HEK293 (cell line): ENCODE results near the gene C1orf210.

ENCODE experiments used
- CTCF ChIA-PET: fragments of 350-600 bp; formaldehyde crosslinking; extraction: SDS; loops from one replicate; lab custom pipeline; 2021; ENCODE audit warnings: antibody characterized with exemption; lab: Yijun Ruan, JAX
- POLR2A ChIA-PET: fragments of 300-600 bp; formaldehyde crosslinking; extraction: SDS; loops from one replicate; lab custom pipeline; 2020; ENCODE audit warnings: antibody characterized with exemption, inconsistent platforms; lab: Yijun Ruan, JAX
- H3K27ac ChIP-seq: fragments of 200-500 bp; sonication (Bioruptor generic); 2 replicates; pipeline ENCODE4 v1.5.1; 2014; ENCODE audit warnings: low read depth, low read length, control low read depth, inconsistent platforms; ENCODE audit errors: extremely low read depth
- H3K36me3 ChIP-seq, 2 experiments: fragments of 200-500 bp in 1 of 2; sonication (Bioruptor generic) in 1 of 2; 1 replicate in 1 of 2; 2 replicates in 1 of 2; pipeline ENCODE4 v1.5.1; 2014 to 2017; ENCODE audit warnings: inconsistent platforms in 2 of 2, low read length in 2 of 2; ENCODE audit not compliant: control insufficient read depth in 2 of 2, insufficient read depth in 1 of 2
- H3K4me1 ChIP-seq: fragments of 200-500 bp; sonication (Bioruptor generic); 2 replicates; pipeline ENCODE4 v1.5.1; 2014; ENCODE audit warnings: mild to moderate bottlenecking, low read length, inconsistent platforms; ENCODE audit not compliant: control insufficient read depth, insufficient read depth
- H3K4me3 ChIP-seq: 2 replicates; pipeline ENCODE4 v1.5.1; 2011; ENCODE audit warnings: low read depth, mild to moderate bottlenecking, control low read depth, low read length, moderate library complexity
- H3K9me3 ChIP-seq: fragments of 200-500 bp; sonication (Bioruptor generic); 2 replicates; pipeline ENCODE4 v1.5.1; 2014; ENCODE audit warnings: low read depth, low read length, inconsistent platforms; ENCODE audit not compliant: control insufficient read depth, insufficient read depth
- EGR2 ChIP-seq: fragments of 450-650 bp; formaldehyde crosslinking; IDR thresholded peaks from 2 replicates; pipeline ENCODE4 v1.5.1; 2016; ENCODE audit warnings: low read depth, missing biosample characterization, missing genetic modification characterization
- KLF16 ChIP-seq: fragments of 450-650 bp; formaldehyde crosslinking; IDR thresholded peaks from 2 replicates; pipeline ENCODE4 v1.5.1; 2017; ENCODE audit warnings: missing biosample characterization, missing genetic modification characterization
- MEIS1 ChIP-seq: sonication (generic); formaldehyde crosslinking; IDR thresholded peaks from 2 replicates; pipeline ENCODE4 v1.8.1; 2022; ENCODE audit warnings: missing genetic modification reagents, mild to moderate bottlenecking, borderline replicate concordance
- SCRT1 ChIP-seq: fragments of 450-650 bp; formaldehyde crosslinking; IDR thresholded peaks from 2 replicates; pipeline ENCODE4 v1.5.1; 2016; ENCODE audit warnings: missing biosample characterization, missing genetic modification characterization, borderline replicate concordance
- SETDB1 ChIP-seq: IDR thresholded peaks from one replicate; pipeline ENCODE4 v1.6.1; 2017; ENCODE audit warnings: mild to moderate bottlenecking, low read length, moderate library complexity, mixed read lengths; ENCODE audit not compliant: insufficient read length
- ZNF146 ChIP-seq: fragments of 450-650 bp; formaldehyde crosslinking; IDR thresholded peaks from 2 replicates; pipeline ENCODE4 v1.5.1; 2016; ENCODE audit warnings: missing biosample characterization, missing genetic modification characterization
- ZNF174 ChIP-seq: fragments of 450-650 bp; formaldehyde crosslinking; IDR thresholded peaks from 2 replicates; pipeline ENCODE4 v1.5.0; 2017; ENCODE audit warnings: missing biosample characterization, mild to moderate bottlenecking, missing genetic modification characterization
- ZNF530 ChIP-seq: fragments of 450-650 bp; formaldehyde crosslinking; IDR thresholded peaks from 2 replicates; pipeline ENCODE4 v1.5.1; 2016; ENCODE audit warnings: low read depth, missing biosample characterization, missing genetic modification characterization
- ZNF561 ChIP-seq: fragments of 450-650 bp; IDR thresholded peaks from 2 replicates; pipeline ENCODE4 v1.5.1; 2018; ENCODE audit warnings: missing biosample characterization, missing genetic modification characterization, borderline replicate concordance
- ZNF571 ChIP-seq: fragments of 450-650 bp; formaldehyde crosslinking; IDR thresholded peaks from 2 replicates; pipeline ENCODE4 v1.5.0; 2017; ENCODE audit warnings: missing biosample characterization, missing genetic modification characterization
- ZNF654 ChIP-seq: fragments of 450-650 bp; formaldehyde crosslinking; IDR thresholded peaks from 2 replicates; pipeline ENCODE4 v1.5.1; 2016; ENCODE audit warnings: low read depth, missing biosample characterization, missing genetic modification characterization
- ZNF664 ChIP-seq: fragments of 450-650 bp; formaldehyde crosslinking; IDR thresholded peaks from 2 replicates; pipeline ENCODE4 v1.5.1; 2016; ENCODE audit warnings: missing biosample characterization, missing genetic modification characterization
- ZNF777 ChIP-seq: fragments of 450-650 bp; formaldehyde crosslinking; IDR thresholded peaks from 2 replicates; pipeline ENCODE4 v1.5.1; 2017; ENCODE audit warnings: missing biosample characterization, missing genetic modification characterization, borderline replicate concordance
- TF ChIP-seq, protein P1 (sequence below): fragments of 450-650 bp; formaldehyde crosslinking; IDR thresholded peaks from 2 replicates; pipeline ENCODE4 v1.5.1; 2016; ENCODE audit warnings: missing biosample characterization, missing genetic modification characterization
- TF ChIP-seq, protein P2 (sequence below): fragments of 450-650 bp; formaldehyde crosslinking; IDR thresholded peaks from 2 replicates; pipeline ENCODE4 v1.5.1; 2016; ENCODE audit warnings: missing biosample characterization, missing genetic modification characterization
- TF ChIP-seq, protein P3 (sequence below): fragments of 450-650 bp; formaldehyde crosslinking; IDR thresholded peaks from 2 replicates; pipeline ENCODE4 v1.5.1; 2016; ENCODE audit warnings: missing biosample characterization, missing genetic modification characterization, low read depth
- TF ChIP-seq, protein P4 (sequence below): fragments of 450-650 bp; formaldehyde crosslinking; IDR thresholded peaks from 2 replicates; pipeline ENCODE4 v1.5.1; 2016; ENCODE audit warnings: missing biosample characterization, missing genetic modification characterization
- TF ChIP-seq, protein P5 (sequence below): fragments of 450-650 bp; formaldehyde crosslinking; IDR thresholded peaks from 2 replicates; pipeline ENCODE4 v1.5.1; 2017; ENCODE audit warnings: missing biosample characterization, missing genetic modification characterization
- TF ChIP-seq, protein P6 (sequence below): fragments of 450-650 bp; formaldehyde crosslinking; IDR thresholded peaks from 2 replicates; pipeline ENCODE4 v1.5.1; 2016; ENCODE audit warnings: missing biosample characterization, missing genetic modification characterization

Gene C1orf210

DNA sequence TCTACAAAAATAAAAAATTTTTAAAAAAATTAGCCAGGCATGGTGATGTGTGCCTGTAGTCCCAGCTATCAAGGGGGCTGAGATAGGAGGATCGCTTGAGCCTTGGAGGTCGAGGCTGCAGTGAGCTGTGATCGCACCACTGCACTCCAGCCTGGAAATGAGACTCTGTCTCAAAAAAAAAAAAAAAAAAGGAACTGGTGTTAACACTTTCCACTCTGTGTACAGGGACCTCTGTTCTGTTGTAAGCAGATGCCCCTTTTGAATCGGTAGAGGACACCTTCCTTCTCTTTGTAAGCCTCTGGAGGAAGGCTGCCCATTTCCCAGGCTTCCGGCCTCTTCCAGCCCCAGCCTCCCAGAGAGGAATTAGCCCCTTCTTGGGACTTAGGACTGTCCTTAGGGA, 7.3 kb upstream of the C1orf210 start:
- H3K4me1 ChIP-seq: peaks cover 4% of the 10 kb centered on the region
- no peaks in the 10 kb centered on the region for H3K36me3 ChIP-seq
- ChIA-PET CTCF (interaction anchor here (0.6 kb wide), 1 partner anchor 279 kb away, joined by 5 read pairs; no protein-coding TSS in a partner anchor), POLR2A (no interaction called here)
- H3K9me3 ChIP-seq: no peaks in the 10 kb centered on the region
- H3K27ac ChIP-seq: no peak overlapping the region
- TF ChIP-seq ZNF664 (tag by site-specific recombination): no peak
- TF ChIP-seq, protein P1, sequence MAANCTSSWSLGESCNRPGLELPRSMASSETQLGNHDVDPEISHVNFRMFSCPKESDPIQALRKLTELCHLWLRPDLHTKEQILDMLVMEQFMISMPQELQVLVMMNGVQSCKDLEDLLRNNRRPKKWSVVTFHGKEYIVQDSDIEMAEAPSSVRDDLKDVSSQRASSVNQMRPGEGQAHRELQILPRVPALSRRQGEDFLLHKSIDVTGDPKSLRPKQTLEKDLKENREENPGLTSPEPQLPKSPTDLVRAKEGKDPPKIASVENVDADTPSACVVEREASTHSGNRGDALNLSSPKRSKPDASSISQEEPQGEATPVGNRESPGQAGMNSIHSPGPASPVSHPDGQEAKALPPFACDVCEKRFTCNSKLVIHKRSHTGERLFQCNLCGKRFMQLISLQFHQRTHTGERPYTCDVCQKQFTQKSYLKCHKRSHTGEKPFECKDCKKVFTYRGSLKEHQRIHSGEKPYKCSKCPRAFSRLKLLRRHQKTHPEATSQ: no peak
- no peak for TF ChIP-seq EGR2 (tag by site-specific recombination)
- no peak for TF ChIP-seq ZNF561 (tag by site-specific recombination)
- no peak for TF ChIP-seq MEIS1 (CRISPR knock-in tag)
- TF ChIP-seq, protein P2, sequence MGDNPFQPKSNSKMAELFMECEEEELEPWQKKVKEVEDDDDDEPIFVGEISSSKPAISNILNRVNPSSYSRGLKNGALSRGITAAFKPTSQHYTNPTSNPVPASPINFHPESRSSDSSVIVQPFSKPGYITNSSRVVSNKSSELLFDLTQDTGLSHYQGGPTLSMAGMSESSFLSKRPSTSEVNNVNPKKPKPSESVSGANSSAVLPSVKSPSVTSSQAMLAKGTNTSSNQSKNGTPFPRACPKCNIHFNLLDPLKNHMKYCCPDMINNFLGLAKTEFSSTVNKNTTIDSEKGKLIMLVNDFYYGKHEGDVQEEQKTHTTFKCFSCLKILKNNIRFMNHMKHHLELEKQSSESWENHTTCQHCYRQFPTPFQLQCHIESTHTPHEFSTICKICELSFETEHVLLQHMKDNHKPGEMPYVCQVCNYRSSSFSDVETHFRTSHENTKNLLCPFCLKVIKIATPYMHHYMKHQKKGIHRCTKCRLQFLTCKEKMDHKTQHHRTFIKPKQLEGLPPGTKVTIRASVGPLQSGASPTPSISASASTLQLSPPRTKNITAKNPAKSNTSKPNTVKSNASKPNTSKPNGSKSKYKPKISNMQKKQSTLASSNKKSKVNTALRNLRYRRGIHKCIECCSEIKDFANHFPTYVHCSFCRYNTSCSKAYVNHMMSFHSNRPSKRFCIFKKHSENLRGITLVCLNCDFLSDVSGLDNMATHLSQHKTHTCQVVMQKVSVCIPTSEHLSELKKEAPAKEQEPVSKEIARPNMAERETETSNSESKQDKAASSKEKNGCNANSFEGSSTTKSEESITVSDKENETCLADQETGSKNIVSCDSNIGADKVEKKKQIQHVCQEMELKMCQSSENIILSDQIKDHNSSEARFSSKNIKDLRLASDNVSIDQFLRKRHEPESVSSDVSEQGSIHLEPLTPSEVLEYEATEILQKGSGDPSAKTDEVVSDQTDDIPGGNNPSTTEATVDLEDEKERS (tag by site-specific recombination): no peak
- no peak for TF ChIP-seq ZNF654 (tag by site-specific recombination)
- no peak for TF ChIP-seq SETDB1
- no peak for TF ChIP-seq ZNF146 (tag by site-specific recombination)
- no peak for TF ChIP-seq SCRT1
- TF ChIP-seq, protein P3, sequence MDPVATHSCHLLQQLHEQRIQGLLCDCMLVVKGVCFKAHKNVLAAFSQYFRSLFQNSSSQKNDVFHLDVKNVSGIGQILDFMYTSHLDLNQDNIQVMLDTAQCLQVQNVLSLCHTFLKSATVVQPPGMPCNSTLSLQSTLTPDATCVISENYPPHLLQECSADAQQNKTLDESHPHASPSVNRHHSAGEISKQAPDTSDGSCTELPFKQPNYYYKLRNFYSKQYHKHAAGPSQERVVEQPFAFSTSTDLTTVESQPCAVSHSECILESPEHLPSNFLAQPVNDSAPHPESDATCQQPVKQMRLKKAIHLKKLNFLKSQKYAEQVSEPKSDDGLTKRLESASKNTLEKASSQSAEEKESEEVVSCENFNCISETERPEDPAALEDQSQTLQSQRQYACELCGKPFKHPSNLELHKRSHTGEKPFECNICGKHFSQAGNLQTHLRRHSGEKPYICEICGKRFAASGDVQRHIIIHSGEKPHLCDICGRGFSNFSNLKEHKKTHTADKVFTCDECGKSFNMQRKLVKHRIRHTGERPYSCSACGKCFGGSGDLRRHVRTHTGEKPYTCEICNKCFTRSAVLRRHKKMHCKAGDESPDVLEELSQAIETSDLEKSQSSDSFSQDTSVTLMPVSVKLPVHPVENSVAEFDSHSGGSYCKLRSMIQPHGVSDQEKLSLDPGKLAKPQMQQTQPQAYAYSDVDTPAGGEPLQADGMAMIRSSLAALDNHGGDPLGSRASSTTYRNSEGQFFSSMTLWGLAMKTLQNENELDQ: no peak
- TF ChIP-seq ZNF777 (tag by site-specific recombination): no peak
- TF ChIP-seq ZNF174 (tag by site-specific recombination): no peak
- TF ChIP-seq, protein P4, sequence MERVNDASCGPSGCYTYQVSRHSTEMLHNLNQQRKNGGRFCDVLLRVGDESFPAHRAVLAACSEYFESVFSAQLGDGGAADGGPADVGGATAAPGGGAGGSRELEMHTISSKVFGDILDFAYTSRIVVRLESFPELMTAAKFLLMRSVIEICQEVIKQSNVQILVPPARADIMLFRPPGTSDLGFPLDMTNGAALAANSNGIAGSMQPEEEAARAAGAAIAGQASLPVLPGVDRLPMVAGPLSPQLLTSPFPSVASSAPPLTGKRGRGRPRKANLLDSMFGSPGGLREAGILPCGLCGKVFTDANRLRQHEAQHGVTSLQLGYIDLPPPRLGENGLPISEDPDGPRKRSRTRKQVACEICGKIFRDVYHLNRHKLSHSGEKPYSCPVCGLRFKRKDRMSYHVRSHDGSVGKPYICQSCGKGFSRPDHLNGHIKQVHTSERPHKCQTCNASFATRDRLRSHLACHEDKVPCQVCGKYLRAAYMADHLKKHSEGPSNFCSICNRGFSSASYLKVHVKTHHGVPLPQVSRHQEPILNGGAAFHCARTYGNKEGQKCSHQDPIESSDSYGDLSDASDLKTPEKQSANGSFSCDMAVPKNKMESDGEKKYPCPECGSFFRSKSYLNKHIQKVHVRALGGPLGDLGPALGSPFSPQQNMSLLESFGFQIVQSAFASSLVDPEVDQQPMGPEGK (tag by site-specific recombination): no peak
- TF ChIP-seq, protein P5, sequence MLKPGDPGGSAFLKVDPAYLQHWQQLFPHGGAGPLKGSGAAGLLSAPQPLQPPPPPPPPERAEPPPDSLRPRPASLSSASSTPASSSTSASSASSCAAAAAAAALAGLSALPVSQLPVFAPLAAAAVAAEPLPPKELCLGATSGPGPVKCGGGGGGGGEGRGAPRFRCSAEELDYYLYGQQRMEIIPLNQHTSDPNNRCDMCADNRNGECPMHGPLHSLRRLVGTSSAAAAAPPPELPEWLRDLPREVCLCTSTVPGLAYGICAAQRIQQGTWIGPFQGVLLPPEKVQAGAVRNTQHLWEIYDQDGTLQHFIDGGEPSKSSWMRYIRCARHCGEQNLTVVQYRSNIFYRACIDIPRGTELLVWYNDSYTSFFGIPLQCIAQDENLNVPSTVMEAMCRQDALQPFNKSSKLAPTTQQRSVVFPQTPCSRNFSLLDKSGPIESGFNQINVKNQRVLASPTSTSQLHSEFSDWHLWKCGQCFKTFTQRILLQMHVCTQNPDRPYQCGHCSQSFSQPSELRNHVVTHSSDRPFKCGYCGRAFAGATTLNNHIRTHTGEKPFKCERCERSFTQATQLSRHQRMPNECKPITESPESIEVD (tag by site-specific recombination): no peak
- no peak for TF ChIP-seq ZNF530 (tag by site-specific recombination)
- no peak for TF ChIP-seq KLF16 (tag by site-specific recombination)
- TF ChIP-seq ZNF571 (tag by site-specific recombination): no peak
- TF ChIP-seq, protein P6, sequence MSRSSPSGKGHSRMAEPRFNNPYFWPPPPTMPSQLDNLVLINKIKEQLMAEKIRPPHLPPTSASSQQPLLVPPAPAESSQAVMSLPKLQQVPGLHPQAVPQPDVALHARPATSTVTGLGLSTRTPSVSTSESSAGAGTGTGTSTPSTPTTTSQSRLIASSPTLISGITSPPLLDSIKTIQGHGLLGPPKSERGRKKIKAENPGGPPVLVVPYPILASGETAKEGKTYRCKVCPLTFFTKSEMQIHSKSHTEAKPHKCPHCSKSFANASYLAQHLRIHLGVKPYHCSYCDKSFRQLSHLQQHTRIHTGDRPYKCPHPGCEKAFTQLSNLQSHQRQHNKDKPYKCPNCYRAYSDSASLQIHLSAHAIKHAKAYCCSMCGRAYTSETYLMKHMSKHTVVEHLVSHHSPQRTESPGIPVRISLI: no peak
- no peak overlapping the region for H3K4me3 ChIP-seq
